Liver (tissue), 3 donors: ENCODE measurements around the gene OR4C45.

Experiments
- EGR1 ChIP-seq, 2 donors: IDR thresholded peaks; 2 replicates each; pipeline ENCODE4 v1.6.1; 2016 to 2018; ENCODE audit warnings: antibody characterized with exemption in 2 of 2, low read depth in 2 of 2
- FOXA2 ChIP-seq: IDR thresholded peaks from 2 replicates; pipeline ENCODE4 v1.6.1; 2016; ENCODE audit warnings: antibody characterized with exemption
- GABPA ChIP-seq, 2 donors: IDR thresholded peaks in 1 of 2; conservative IDR thresholded peaks in 1 of 2; 2 replicates each; pipeline ENCODE4 v1.6.1; 2016; ENCODE audit warnings: antibody characterized with exemption in 2 of 2, mild to moderate bottlenecking in 1 of 2, moderate library complexity in 1 of 2
- HNF4G ChIP-seq: IDR thresholded peaks from 2 replicates; pipeline ENCODE4 v1.6.1; 2016; ENCODE audit warnings: antibody characterized with exemption
- JUND ChIP-seq, 2 donors: IDR thresholded peaks; 2 replicates each; pipeline ENCODE4 v1.6.1; 2016; ENCODE audit warnings: antibody characterized with exemption in 2 of 2
- RAD21 ChIP-seq, 2 donors: IDR thresholded peaks; 2 replicates each; pipeline ENCODE4 v1.6.1; 2016; ENCODE audit warnings: antibody characterized with exemption in 2 of 2, mild to moderate bottlenecking in 2 of 2
- RXRA ChIP-seq, 2 donors: IDR thresholded peaks; 2 replicates each; pipeline ENCODE4 v1.6.1; 2017 to 2018; ENCODE audit warnings: antibody characterized with exemption in 2 of 2, mild to moderate bottlenecking in 1 of 2
- SP1 ChIP-seq: IDR thresholded peaks from 2 replicates; pipeline ENCODE4 v1.6.1; 2018; ENCODE audit warnings: antibody characterized with exemption, mild to moderate bottlenecking
- TAF1 ChIP-seq: conservative IDR thresholded peaks from 2 replicates; pipeline ENCODE4 v1.6.1; 2016; ENCODE audit warnings: antibody characterized with exemption, mild to moderate bottlenecking
- YY1 ChIP-seq: IDR thresholded peaks from 2 replicates; pipeline ENCODE4 v1.6.1; 2016; ENCODE audit warnings: antibody characterized with exemption, mild to moderate bottlenecking
- TF ChIP-seq, protein P1 (sequence below): fragments of 150-350 bp; IDR thresholded peaks from 2 replicates; pipeline ENCODE4 v1.5.1; 2017; ENCODE audit warnings: improper control_type of control experiment, low read depth, low read length; ENCODE audit not compliant: missing input control
- TF ChIP-seq, protein P2 (sequence below): IDR thresholded peaks from 2 replicates; pipeline ENCODE4 v1.6.1; 2016; ENCODE audit warnings: antibody characterized with exemption
- TF ChIP-seq, protein P3 (sequence below): IDR thresholded peaks from 2 replicates; pipeline ENCODE4 v1.6.1; 2016; ENCODE audit warnings: antibody characterized with exemption, mild to moderate bottlenecking
- TF ChIP-seq, protein P4 (sequence below): IDR thresholded peaks from 2 replicates; pipeline ENCODE4 v1.6.1; 2016; ENCODE audit warnings: antibody characterized with exemption
- donor health status: healthy.
- donor health status: healthy.

DNA sequence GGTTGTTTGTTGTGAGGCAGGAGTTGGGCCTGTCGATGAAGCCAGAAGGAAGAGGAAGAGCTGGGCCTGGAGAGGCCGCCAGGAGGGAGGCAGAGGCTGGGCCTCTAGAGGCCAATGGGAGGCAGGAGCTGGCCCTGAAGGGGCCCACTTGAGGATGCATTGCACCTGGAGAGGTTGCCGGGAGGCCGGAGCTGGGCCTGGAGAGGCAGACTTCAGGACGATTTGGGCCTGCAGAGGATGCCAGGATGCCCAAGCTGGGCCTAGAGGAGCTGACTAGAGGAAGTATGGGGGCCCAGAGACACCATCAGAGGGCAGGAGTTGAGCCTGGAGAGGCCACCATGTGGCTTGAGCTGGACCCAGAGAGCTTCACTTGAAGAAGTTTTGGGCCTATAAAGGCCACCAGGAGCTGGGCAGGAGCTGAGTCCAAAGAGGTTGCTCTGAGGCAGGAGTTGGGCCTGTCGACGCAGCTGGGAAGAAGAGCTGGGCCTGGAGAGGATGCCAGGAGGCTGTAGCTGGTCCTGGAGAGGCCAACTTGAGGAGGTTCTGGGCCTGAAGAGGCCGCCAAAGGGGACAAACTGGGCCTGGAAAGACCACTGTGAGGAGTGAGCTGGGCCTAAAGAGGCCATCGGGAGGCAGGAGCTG, 39.0 kb downstream of the OR4C45 start:
- TF ChIP-seq FOXA2 (no peak), TAF1 (no peak), RXRA (IDR thresholded peaks at IDR 0.05) (no peak), EGR1 (IDR thresholded peaks at IDR 0.05; ENCODE audit: low read depth in 2 of 2) (no peak), YY1 (no peak), SP1 (no peak), RAD21 (IDR thresholded peaks at IDR 0.05) (no peak), JUND (IDR thresholded peaks at IDR 0.05) (no peak), GABPA (IDR thresholded peaks at IDR 0.05 in 1 of 2, conservative IDR thresholded peaks at IDR 0.05 in 1 of 2) (no peak), HNF4G (no peak)
- TF ChIP-seq, protein P1, sequence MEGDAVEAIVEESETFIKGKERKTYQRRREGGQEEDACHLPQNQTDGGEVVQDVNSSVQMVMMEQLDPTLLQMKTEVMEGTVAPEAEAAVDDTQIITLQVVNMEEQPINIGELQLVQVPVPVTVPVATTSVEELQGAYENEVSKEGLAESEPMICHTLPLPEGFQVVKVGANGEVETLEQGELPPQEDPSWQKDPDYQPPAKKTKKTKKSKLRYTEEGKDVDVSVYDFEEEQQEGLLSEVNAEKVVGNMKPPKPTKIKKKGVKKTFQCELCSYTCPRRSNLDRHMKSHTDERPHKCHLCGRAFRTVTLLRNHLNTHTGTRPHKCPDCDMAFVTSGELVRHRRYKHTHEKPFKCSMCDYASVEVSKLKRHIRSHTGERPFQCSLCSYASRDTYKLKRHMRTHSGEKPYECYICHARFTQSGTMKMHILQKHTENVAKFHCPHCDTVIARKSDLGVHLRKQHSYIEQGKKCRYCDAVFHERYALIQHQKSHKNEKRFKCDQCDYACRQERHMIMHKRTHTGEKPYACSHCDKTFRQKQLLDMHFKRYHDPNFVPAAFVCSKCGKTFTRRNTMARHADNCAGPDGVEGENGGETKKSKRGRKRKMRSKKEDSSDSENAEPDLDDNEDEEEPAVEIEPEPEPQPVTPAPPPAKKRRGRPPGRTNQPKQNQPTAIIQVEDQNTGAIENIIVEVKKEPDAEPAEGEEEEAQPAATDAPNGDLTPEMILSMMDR = no peak
- TF ChIP-seq, protein P2, sequence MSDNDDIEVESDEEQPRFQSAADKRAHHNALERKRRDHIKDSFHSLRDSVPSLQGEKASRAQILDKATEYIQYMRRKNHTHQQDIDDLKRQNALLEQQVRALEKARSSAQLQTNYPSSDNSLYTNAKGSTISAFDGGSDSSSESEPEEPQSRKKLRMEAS = no peak
- TF ChIP-seq, protein P3, sequence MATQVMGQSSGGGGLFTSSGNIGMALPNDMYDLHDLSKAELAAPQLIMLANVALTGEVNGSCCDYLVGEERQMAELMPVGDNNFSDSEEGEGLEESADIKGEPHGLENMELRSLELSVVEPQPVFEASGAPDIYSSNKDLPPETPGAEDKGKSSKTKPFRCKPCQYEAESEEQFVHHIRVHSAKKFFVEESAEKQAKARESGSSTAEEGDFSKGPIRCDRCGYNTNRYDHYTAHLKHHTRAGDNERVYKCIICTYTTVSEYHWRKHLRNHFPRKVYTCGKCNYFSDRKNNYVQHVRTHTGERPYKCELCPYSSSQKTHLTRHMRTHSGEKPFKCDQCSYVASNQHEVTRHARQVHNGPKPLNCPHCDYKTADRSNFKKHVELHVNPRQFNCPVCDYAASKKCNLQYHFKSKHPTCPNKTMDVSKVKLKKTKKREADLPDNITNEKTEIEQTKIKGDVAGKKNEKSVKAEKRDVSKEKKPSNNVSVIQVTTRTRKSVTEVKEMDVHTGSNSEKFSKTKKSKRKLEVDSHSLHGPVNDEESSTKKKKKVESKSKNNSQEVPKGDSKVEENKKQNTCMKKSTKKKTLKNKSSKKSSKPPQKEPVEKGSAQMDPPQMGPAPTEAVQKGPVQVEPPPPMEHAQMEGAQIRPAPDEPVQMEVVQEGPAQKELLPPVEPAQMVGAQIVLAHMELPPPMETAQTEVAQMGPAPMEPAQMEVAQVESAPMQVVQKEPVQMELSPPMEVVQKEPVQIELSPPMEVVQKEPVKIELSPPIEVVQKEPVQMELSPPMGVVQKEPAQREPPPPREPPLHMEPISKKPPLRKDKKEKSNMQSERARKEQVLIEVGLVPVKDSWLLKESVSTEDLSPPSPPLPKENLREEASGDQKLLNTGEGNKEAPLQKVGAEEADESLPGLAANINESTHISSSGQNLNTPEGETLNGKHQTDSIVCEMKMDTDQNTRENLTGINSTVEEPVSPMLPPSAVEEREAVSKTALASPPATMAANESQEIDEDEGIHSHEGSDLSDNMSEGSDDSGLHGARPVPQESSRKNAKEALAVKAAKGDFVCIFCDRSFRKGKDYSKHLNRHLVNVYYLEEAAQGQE = no peak
- TF ChIP-seq, protein P4, sequence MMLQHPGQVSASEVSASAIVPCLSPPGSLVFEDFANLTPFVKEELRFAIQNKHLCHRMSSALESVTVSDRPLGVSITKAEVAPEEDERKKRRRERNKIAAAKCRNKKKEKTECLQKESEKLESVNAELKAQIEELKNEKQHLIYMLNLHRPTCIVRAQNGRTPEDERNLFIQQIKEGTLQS = no peak
